NCI-H2227 (cell line): ENCODE data around the gene MRTO4.
"Not testable (repeated sequence)": the region's sequence is repeated elsewhere in the genome, so short reads cannot be mapped to it uniquely, and the experiment has no call there.

Experiments
- DNase-seq: peaks from one replicate; lab custom pipeline; 2025; ENCODE audit not compliant: unreplicated experiment; lab: John Stamatoyannopoulos, UW

The MRTO4 gene

GRCh38 chr1:19251305-19252196 lies at the start of gene MRTO4, which contains the start of gene EMC1:
MRTO4 (plus strand) TSS chr1:19251805; CDS start chr1:19251836, 31 bp downstream.
EMC1 (minus strand) TSS chr1:19251524; CDS start chr1:19251509, 15 bp downstream.
- peak; percentile 93 for DNase-seq

GRCh38 chr1:19202396-19202795 lies 49.2 kb upstream of the MRTO4 start:
- no peak for DNase-seq

- DNase-seq: no peak
These were observed 48.2 kb upstream of the MRTO4 start for GRCh38 chr1:19203440-19203839.

GRCh38 chr1:19204446-19205266 lies 46.9 kb upstream of the MRTO4 start:
- no peak for DNase-seq

- DNase-seq: no peak
These were observed 46.2 kb upstream of the MRTO4 start for GRCh38 chr1:19205403-19205802.

GRCh38 chr1:19205845-19206244 lies 45.8 kb upstream of the MRTO4 start:
- no peak for DNase-seq

- DNase-seq: no peak
These were observed 44.7 kb upstream of the MRTO4 start for GRCh38 chr1:19206947-19207346.

GRCh38 chr1:19208710-19209438 lies 42.7 kb upstream of the MRTO4 start:
- DNase-seq: peak; percentile 36

- DNase-seq: peak; percentile 57
These were observed 42.1 kb upstream of the MRTO4 start for GRCh38 chr1:19209439-19209989.

GRCh38 chr1:19209990-19210771 lies 41.4 kb upstream of the MRTO4 start, which contains the start of gene UBR4:
UBR4 (minus strand) TSS chr1:19210266; CDS start chr1:19210248, 18 bp downstream.
- DNase-seq: peak; percentile 99

GRCh38 chr1:19210772-19211549 lies 40.6 kb upstream of the MRTO4 start:
- peak; percentile 16 for DNase-seq

- DNase-seq: no peak
These were observed 39.4 kb upstream of the MRTO4 start for GRCh38 chr1:19212167-19212566.

- DNase-seq: no peak
These were observed 38.0 kb upstream of the MRTO4 start for GRCh38 chr1:19213580-19213979.

- DNase-seq: not testable (repeated sequence)
These were observed 35.0 kb upstream of the MRTO4 start for GRCh38 chr1:19216585-19216984.

- DNase-seq: no peak
These were observed 32.2 kb upstream of the MRTO4 start for GRCh38 chr1:19219451-19219850.

GRCh38 chr1:19220080-19220846 lies 31.3 kb upstream of the MRTO4 start:
- DNase-seq: no peak

- no peak for DNase-seq
These were observed 30.6 kb upstream of the MRTO4 start for GRCh38 chr1:19220991-19221390.

GRCh38 chr1:19222573-19222972 lies 29.0 kb upstream of the MRTO4 start:
- no peak for DNase-seq
